Measurements from ENCODE around the gene SZT2.

DNA sequence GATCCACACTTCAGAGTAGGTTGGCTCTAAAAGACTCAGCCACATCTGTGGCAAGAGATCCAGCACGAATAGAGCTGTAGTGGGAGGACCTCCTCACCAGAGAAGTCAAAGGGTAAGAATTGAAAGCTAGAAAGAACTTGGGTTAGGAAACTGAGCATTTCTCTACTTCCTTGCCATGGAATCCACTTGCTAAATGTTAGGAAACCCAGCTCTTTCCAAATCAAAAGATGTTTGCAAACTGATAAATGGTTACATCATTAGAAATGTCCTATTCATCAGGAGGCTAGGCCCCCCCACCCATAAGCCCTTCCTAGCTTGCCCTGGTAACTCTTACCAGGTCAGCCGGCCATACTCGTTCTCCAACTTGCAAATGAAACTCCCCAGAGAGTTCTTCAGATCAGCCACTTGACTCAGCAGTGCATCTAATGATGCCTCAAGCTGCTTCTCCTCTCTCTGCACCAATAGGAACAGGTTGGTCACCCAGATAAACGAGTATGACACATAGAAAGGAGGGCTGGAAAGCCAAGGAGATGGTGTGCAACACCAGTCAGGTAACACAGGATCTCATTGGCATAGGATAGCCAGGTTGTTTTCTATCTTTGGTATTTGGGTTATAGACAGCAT lies 1.6 kb upstream of the SZT2 start:
- TF ChIP-seq, protein P1, sequence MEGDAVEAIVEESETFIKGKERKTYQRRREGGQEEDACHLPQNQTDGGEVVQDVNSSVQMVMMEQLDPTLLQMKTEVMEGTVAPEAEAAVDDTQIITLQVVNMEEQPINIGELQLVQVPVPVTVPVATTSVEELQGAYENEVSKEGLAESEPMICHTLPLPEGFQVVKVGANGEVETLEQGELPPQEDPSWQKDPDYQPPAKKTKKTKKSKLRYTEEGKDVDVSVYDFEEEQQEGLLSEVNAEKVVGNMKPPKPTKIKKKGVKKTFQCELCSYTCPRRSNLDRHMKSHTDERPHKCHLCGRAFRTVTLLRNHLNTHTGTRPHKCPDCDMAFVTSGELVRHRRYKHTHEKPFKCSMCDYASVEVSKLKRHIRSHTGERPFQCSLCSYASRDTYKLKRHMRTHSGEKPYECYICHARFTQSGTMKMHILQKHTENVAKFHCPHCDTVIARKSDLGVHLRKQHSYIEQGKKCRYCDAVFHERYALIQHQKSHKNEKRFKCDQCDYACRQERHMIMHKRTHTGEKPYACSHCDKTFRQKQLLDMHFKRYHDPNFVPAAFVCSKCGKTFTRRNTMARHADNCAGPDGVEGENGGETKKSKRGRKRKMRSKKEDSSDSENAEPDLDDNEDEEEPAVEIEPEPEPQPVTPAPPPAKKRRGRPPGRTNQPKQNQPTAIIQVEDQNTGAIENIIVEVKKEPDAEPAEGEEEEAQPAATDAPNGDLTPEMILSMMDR (conservative IDR thresholded peaks at IDR 0.05), result no peak
- no peak for TF ChIP-seq EZH2 (IDR thresholded peaks at IDR 0.05; ENCODE audit: low read depth)
